Fibroblast of lung (primary cell): ENCODE data around the gene TMEM192. TPM values are rescaled to one million over a fixed set of nuclear protein-coding genes. Genes with fewer than 3 reads are reported as not detected.

Source experiments
- DNase-seq, 2 donors: peaks; one replicate each; pipeline versions ENCODE4 v3.0.0 to v3.0.0-alpha.2; 2010; ENCODE audit warnings: low read depth in 2 of 2
- H2AFZ ChIP-seq: 2 replicates; pipeline ENCODE4 v1.5.1; 2012; ENCODE audit warnings: low read length, control low read depth, inconsistent platforms
- H3K27ac ChIP-seq: 2 replicates; pipeline ENCODE4 v1.5.1; 2011; ENCODE audit warnings: low read length, control low read depth; ENCODE audit not compliant: insufficient read depth
- H3K27me3 ChIP-seq: 2 replicates; pipeline ENCODE4 v1.5.1; 2011; ENCODE audit warnings: mild to moderate bottlenecking, low read length; ENCODE audit not compliant: control insufficient read depth, insufficient read depth
- H3K36me3 ChIP-seq: 2 replicates; pipeline ENCODE4 v1.5.1; 2011; ENCODE audit warnings: low read length; ENCODE audit not compliant: control insufficient read depth, insufficient read depth
- H3K4me1 ChIP-seq: 2 replicates; pipeline ENCODE4 v1.5.1; 2011; ENCODE audit warnings: low read length; ENCODE audit not compliant: control insufficient read depth, insufficient read depth; ENCODE audit errors: extremely low read depth
- H3K4me2 ChIP-seq: 2 replicates; pipeline ENCODE4 v1.5.1; 2011; ENCODE audit warnings: low read length, control low read depth; ENCODE audit not compliant: insufficient read depth; ENCODE audit errors: extremely low read depth
- H3K4me3 ChIP-seq, 4 experiments: fragments of 200-600 bp in 1 of 4; sonication (generic) in 1 of 4; replicated peaks in 1 of 4; 2 replicates each; pipeline ENCODE4 v1.5.1; 2011 to 2016; ENCODE audit warnings: low read length in 4 of 4, low read depth in 3 of 4, mild to moderate bottlenecking in 3 of 4, control low read depth in 2 of 4, inconsistent platforms in 1 of 4, mixed read lengths in 1 of 4; ENCODE audit not compliant: insufficient read depth in 1 of 4; ENCODE audit errors: control extremely low read depth in 1 of 4
- H3K79me2 ChIP-seq: 2 replicates; pipeline ENCODE4 v1.5.1; 2012; ENCODE audit warnings: mild to moderate bottlenecking, low read length, inconsistent platforms; ENCODE audit not compliant: control insufficient read depth, insufficient read depth
- H3K9ac ChIP-seq: 2 replicates; pipeline ENCODE4 v1.5.1; 2011; ENCODE audit warnings: mild to moderate bottlenecking, low read length, control low read depth; ENCODE audit not compliant: insufficient read depth
- H3K9me3 ChIP-seq: 2 replicates; pipeline ENCODE4 v1.5.1; 2012; ENCODE audit warnings: low read depth, low read length; ENCODE audit not compliant: control insufficient read depth, insufficient read depth
- H4K20me1 ChIP-seq: 2 replicates; pipeline ENCODE4 v1.5.1; 2011; ENCODE audit warnings: low read length; ENCODE audit not compliant: control insufficient read depth, insufficient read depth; ENCODE audit errors: extremely low read depth
- EZH2 ChIP-seq: IDR thresholded peaks from 2 replicates; pipeline ENCODE4 v1.5.1; 2012; ENCODE audit warnings: low read length, control low read depth, mild to moderate bottlenecking; ENCODE audit errors: missing control alignments
- polyA plus RNA-seq, 2 donors: library from polyadenylated mRNA; depleted of rRNA in 1 of 2; stranded (reverse) in 1 of 2; unstranded in 1 of 2; fragments of >200 nt; gene quantifications; 2 replicates each; pipeline ENCODE4 v1.2.1, GENCODE V29; 2011 to 2012; ENCODE audit warnings: missing spikeins in 1 of 2
- total RNA-seq: library from RNA; depleted of rRNA; stranded (reverse); fragments of >200 nt; gene quantifications from 2 replicates; pipeline ENCODE4 v1.2.1, GENCODE V29; 2014
- TF ChIP-seq, protein P1 (sequence below), 2 donors: IDR thresholded peaks in 1 of 2; conservative IDR thresholded peaks in 1 of 2; 1 replicate in 1 of 2; 2 replicates in 1 of 2; pipeline ENCODE4 v1.5.1; 2011 to 2012; ENCODE audit warnings: low read length in 2 of 2, control low read depth in 1 of 2, inconsistent platforms in 1 of 2, low read depth in 1 of 2, mild to moderate bottlenecking in 1 of 2

TMEM192 gene
- total and polyA plus RNA-seq, 2 donors (not counting 1 experiment from before 2014, with no cell fraction given) = 6.9 to 23.7 TPM

- Histone ChIP-seq H3K4me2 (no peak overlapping the region), H4K20me1 (no peaks in the 10 kb centered on the region), H3K4me3 (no peak overlapping the region), H3K27ac (no peak overlapping the region), H3K4me1 (no peaks in the 10 kb centered on the region), H3K27me3 (no peaks in the 10 kb centered on the region), H3K36me3 (no peaks in the 10 kb centered on the region), H3K9me3 (no peaks in the 10 kb centered on the region), H2AFZ (no peak overlapping the region), H3K79me2 (no peaks in the 10 kb centered on the region), H3K9ac (no peak overlapping the region)
- TF ChIP-seq, protein P1, sequence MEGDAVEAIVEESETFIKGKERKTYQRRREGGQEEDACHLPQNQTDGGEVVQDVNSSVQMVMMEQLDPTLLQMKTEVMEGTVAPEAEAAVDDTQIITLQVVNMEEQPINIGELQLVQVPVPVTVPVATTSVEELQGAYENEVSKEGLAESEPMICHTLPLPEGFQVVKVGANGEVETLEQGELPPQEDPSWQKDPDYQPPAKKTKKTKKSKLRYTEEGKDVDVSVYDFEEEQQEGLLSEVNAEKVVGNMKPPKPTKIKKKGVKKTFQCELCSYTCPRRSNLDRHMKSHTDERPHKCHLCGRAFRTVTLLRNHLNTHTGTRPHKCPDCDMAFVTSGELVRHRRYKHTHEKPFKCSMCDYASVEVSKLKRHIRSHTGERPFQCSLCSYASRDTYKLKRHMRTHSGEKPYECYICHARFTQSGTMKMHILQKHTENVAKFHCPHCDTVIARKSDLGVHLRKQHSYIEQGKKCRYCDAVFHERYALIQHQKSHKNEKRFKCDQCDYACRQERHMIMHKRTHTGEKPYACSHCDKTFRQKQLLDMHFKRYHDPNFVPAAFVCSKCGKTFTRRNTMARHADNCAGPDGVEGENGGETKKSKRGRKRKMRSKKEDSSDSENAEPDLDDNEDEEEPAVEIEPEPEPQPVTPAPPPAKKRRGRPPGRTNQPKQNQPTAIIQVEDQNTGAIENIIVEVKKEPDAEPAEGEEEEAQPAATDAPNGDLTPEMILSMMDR (conservative IDR thresholded peaks at IDR 0.05 in 1 of 2, IDR thresholded peaks at IDR 0.05 in 1 of 2; ENCODE audit: low read depth in 1 of 2, low read length in 2 of 2) = no peak
- no peak for TF ChIP-seq EZH2
- no peak for DNase-seq
These were observed 53.3 kb downstream of the TMEM192 start for GRCh38 chr4:165059386-165059785.

DNA sequence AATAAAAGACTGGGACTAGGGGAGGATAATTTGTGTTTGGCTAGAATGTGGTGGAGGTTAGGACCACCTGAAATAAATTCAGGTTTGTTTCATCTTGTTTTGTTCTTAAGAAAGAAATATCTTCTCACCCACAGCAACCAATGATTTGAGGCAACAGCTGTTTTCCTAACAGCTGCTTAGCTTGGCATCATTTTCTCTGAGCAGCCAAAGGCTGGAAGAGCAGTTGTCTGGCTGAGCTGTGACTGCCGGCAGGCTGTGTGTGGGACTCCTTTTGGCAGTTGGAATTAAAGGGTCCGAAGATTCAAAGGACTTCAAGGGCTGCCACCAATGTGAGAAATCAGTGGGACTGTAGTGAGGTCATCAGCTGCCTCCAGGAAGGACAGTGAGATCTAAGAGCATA, 54.0 kb downstream of the TMEM192 start:
- Histone ChIP-seq H3K27me3 (no peaks in the 10 kb centered on the region), H4K20me1 (no peaks in the 10 kb centered on the region), H3K4me1 (no peaks in the 10 kb centered on the region), H2AFZ (no peak overlapping the region), H3K9ac (no peak overlapping the region), H3K36me3 (no peaks in the 10 kb centered on the region), H3K4me3 (no peak overlapping the region), H3K4me2 (no peak overlapping the region), H3K79me2 (no peaks in the 10 kb centered on the region), H3K27ac (no peak overlapping the region), H3K9me3 (no peaks in the 10 kb centered on the region)
- no peak for DNase-seq
- TF ChIP-seq EZH2 = no peak
- TF ChIP-seq, protein P1 (conservative IDR thresholded peaks at IDR 0.05 in 1 of 2, IDR thresholded peaks at IDR 0.05 in 1 of 2; ENCODE audit: low read depth in 1 of 2, low read length in 2 of 2) = no peak

DNA sequence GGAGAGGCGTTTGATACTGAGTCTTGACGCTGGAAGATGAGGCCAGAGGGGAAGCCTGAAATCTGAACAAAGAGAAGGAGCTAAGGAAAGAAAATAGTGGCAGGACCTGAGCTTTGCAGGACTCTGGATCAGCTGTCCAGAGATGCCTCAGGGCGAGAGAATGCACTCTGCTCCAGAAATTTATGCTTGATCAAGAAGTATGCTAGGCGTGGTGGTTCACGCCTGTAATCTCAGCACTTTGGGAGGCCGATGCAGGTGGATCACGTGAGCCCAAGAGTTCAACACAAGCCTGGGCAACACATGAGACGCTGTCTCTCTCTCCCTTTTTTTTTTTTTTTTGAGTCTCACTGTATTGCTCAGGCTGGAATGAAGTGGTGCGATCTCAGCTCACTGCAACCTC, 57.1 kb downstream of the TMEM192 start:
- H3K4me2 ChIP-seq = no peak overlapping the region
- TF ChIP-seq, protein P1 (conservative IDR thresholded peaks at IDR 0.05 in 1 of 2, IDR thresholded peaks at IDR 0.05 in 1 of 2; ENCODE audit: low read depth in 1 of 2, low read length in 2 of 2) = no peak
- no peak for TF ChIP-seq EZH2

More for the DNA sequence above, 57.1 kb downstream of the TMEM192 start:
- Histone ChIP-seq H2AFZ (no peak overlapping the region), H4K20me1 (no peaks in the 10 kb centered on the region), H3K4me3 (no peak overlapping the region), H3K27ac (no peak overlapping the region), H3K79me2 (no peaks in the 10 kb centered on the region), H3K9me3 (no peaks in the 10 kb centered on the region), H3K4me1 (no peaks in the 10 kb centered on the region), H3K9ac (no peak overlapping the region), H3K36me3 (no peaks in the 10 kb centered on the region), H3K27me3 (no peaks in the 10 kb centered on the region)
- DNase-seq = no peak
